NCI-H2171 treated with DMSO at 0.1 percent for 48 hours (cell line): Measurements from ENCODE around the gene ZC3H18.
A peak's percentile ranks its signal among the peaks of the same experiment; 100 is the strongest.
"Not testable (repeated sequence)": the region's sequence is repeated elsewhere in the genome, so short reads cannot be mapped to it uniquely, and the experiment has no call there.

Source experiments
- DNase-seq: peaks from one replicate; lab custom pipeline; 2025; lab: John Stamatoyannopoulos, UW

Gene ZC3H18

DNA sequence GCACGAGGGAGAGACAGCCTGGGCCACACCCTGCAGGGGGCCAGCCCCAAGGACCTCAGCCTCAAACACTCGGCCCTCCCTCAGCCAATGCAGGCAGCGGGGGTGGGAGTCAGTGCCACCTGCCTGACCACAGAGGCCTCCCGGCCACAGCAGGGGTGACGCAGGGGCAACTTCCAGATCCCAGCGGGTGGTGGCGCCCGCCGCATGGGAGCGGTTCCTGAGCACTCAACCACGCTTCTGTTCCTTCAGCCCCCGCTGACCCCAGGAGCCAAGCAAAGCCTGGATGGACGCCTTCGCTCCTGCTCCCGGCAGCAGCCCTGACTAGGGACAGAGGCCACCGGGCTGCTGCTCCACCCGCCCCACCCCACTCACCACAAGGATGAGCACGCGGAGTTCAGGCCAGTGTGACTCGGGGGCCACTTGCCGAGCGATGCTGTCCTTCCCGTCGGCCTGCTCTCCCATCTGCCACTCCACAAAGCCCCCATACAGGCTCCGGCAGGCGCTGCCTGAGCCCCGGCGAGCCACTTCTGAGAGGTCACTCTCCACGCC is 85.6 kb downstream of the ZC3H18 start:
- DNase-seq, result no peak

DNA sequence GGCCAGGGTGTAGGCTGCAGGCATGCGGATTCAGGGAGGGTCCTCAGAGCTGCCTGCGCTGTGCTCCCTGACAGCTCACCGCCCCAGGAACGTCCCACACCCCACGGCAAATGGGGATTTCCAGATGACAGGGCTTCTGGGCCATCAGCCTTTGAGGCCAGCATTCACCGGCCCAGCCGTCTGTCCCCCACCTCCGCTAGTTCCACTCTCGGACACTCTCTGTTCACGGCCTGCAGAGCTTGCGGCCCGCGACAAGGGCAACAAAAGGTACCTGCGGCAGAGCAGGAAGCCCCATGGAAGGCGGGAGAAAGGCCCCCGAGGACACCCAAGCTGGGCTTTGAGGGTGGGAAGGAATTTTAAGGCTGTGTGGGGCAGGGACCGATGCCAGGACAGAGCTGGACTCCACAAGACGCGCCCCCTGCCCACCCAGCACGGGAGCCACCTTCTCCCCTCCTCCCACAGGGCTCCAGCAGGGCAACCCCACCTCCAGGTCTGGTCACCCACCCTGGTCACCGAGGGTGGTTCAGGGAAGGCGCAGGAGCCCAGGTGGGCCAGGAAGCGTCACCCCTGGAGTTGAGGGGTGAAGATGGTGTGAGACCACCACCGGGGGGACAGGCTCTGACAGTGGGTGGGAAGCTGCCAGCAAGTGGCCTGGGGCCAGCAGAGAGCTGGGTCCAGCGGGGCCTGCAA is 86.2 kb downstream of the ZC3H18 start:
- DNase-seq, result no peak

DNA sequence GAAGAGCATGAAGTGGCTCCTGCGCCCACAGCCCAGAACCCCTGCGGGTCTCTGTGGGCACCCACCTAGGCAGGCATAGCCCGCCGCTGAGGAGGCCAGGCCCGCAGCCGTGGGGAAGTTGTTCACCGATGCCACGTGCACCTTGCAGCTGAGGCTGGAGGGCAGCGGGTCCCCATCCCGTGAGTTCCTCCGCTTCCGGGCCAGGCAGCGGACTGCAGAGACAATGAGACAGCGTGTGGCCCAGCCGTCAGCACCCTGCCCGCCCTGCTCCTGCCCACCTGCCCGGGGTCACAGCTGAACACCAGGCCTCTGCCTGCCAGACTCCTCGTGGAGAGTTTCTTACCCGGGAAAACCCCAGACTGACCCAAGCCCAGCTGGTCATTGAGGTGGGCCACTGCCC is 87.2 kb downstream of the ZC3H18 start:
- DNase-seq, result no peak

DNA sequence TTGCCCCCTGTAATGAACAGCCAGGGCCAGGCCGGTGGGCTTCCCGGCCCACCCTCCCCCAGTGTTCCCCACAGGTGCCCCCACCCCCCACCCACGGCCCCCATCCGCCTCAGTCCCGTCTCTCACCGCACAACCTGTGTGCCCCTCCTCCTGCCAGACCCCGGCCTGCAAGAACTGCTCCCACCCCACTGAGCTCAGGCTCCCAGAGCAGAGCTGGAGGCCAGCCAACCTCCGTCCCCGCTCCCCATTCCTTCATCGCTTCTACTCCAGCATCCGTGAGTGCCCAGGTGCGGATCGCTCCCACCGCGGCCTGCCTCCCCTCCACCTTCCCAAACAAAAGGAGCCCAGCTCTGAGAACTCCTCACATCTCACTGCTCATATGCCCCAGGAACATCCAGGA is 88.5 kb downstream of the ZC3H18 start:
- DNase-seq, result peak; percentile 40

DNA sequence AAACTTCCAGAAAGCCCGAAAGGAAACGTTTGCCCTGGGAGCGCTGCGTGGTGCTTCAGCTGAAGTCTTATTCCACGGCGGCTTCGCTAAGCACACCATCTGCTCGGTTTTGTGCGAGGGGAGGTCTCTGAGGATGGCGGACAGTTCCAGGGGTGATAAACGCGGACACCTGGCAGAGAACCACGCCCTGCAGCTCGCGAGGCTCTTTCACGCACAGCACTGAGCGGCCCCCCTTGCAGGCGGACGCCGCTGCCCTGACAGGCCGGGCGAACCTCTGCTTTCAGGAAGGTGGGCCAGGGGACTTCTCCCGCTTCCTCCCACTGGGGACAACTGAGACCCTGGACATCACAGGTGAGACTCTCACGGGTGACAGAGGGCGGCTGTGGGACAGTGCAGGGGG is 89.0 kb downstream of the ZC3H18 start:
- no peak for DNase-seq

- no peak for DNase-seq
These were observed 91.3 kb downstream of the ZC3H18 start for GRCh38 chr16:88661468-88661867.

DNA sequence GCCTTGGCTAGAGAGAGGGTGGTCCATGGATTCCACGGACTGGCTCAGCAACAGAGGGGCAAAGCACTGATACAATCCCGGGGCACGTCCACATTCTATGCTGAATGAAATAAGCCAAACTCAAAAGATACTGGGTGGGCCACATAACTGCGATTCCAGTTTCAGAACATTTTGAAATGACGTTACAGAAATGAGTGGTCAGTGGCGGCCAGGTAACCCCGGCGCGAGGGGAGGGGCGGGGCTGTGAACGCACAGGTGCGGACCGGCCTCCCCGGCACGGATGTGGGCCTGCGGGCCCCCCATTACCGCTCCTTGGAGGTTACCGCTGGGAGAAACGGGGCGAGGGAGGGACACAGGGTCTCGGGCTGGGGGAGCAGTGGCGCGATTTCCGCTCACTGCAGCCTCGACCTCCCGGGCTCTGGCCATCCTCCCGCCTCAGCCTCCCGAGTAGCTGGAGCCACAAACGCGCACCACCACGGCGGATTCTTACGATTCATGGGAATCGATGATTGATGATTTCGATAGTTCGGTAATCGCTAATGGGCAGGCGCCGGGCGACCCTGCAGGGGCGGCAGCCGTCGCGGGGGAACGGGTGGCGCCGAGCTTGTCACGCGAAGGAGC is 92.1 kb downstream of the ZC3H18 start:
- DNase-seq, result no peak

- DNase-seq, result peak; percentile 94
These were observed 92.8 kb downstream of the ZC3H18 start, which contains the start of gene MVD for GRCh38 chr16:88662843-88663606. MVD (minus strand) TSS chr16:88663091; CDS start chr16:88663080, 11 bp downstream.

DNA sequence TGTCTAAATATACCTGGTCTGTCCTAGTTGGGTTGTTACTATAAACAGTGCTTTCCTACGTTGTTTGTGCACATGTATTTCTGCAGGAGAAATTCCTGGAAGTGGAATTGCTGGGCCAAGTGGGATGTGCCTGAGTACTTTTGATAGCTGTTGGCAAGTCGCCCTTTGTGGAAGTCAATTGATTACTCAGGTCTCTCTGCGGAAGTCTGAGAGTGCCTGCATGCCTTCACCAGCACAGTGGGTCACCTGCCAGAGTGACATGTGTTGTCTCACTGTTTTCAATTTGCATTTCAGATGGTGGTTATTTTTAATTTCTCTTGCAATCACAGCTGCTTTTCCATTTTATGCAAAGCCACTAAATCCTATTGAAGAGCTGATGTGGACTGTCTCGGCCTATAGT is 94.9 kb downstream of the ZC3H18 start:
- no peak for DNase-seq

- DNase-seq, result no peak
These were observed 95.4 kb downstream of the ZC3H18 start for GRCh38 chr16:88665570-88665969.

DNA sequence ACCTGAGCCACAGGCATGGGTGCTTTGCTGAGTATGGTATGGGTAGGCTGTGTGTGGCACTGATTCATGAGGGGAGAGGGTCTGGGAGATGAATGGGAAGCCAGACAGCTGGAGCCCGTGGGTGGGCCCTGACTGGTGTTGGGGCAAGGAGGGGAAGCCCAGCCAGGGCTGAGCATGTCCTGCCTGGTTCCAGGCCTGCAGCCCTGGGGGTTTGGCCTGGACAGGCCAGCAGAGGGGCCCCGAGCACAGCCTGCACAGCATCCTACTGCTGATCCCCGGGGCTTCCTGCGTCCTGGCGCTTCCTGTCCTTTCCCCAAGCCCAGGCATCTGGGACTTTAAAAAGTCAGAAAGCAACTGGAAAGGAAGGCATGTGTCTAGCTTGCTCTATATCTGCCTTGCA is 97.3 kb downstream of the ZC3H18 start:
- DNase-seq, result no peak

DNA sequence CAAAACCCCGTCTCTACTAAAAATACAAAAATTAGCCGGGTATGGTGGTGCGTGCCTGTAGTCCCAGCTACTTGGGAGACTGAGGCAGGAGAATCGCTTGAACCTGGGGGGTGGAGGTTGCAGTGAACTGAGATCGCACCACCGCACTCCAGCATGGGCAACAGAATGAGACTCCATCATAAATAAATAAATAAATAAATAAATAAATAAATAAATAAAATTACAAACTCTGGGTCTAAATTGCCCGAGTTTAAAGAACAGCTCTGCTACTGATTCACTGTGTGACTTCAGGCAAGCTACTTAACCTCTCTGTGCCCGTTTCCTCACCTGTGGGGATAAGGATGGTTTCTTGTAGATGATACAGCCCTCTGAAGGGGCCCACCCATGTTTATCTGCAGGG is 99.3 kb downstream of the ZC3H18 start:
- DNase-seq, result not testable (repeated sequence)

GRCh38 chr16:88669980-88670379 is 99.8 kb downstream of the ZC3H18 start:
- no peak for DNase-seq

- no peak for DNase-seq
These were observed 101.6 kb downstream of the ZC3H18 start for GRCh38 chr16:88671806-88672205.

DNA sequence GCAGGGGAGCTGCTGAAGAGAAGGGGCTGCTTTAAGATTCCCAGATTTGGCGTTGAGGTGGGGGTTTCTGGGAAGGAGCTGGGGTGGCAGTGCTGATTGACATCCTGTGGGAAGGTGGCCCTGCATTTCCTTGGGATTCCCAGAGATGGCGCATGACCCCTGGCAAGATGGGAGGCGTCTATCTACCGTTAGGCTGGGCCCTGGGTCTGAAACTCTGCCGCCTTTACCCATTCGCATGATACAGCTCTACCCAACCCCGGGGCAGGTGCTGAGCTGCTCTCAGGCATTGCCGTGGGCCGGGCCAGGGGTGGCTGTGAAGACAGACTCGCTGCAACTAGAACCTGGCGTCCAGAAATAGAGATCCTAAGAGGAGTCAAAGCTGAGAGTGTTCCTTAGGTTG is 102.6 kb downstream of the ZC3H18 start:
- DNase-seq, result no peak

DNA sequence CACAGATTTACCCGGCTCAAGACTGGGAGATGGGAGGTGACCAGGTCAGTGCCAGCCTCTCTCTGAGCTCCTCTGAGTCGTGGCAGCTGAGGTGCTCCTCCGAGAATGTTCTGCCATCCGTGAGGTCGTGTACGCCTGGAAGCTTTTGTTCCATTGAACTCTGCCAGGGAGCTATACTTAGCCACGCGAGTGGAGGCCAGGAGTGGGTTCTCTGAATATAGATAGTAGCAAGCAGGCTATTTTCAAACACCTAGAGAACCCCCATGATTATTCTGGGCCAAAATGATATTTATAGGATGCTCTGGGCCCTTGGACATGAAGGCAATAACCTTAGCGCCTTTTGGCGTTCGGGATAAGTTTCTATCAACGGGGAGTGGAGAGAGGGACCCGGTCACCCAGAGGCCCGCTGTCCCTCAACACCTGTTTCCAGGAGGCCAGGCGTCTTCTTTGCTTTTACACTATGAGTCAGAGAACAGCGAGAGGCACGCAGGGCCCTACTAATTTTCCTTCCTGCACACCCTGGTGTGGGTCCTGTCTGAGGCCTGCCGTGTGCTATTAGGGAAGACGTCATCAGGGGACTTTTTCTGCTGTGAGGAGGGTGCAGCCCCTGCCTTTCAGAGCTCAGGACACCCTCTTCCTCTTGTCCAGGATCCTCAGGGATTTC is 103.6 kb downstream of the ZC3H18 start:
- no peak for DNase-seq

DNA sequence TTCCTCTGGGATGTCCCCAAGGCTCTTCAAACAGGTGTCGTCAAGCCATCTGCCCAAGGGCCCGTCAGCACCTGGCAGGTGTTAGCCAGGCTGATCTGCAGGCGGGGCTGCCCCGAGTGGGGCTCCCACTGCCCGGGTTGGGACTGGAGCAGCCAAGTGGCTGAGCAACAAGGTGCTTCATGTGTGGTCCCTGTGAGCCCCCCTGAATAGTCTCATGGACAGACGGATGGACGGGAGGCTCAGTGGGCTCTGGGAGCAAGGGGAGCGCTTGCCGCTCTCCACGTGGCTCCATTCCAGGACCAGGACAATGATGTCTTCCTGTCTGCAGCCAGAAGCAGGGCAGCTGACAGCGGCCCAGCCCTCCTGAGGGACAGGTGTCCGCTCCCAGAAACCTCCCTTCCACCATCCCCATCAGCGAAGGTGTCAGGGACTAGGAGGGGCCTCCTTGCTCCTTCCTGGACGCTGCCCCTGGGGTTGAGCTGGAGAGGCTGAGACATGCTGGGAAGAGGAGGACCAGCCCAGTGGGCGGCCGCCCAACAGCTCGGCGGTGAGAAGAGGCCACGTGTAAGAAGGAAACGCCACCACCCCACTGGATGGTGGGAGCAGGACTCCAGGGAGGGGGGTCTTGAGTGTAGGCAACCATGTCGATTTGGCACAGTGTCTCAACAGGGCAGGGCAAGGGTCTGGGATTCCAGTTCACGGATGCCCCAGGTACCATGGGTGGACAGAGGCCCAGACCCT is 106.5 kb downstream of the ZC3H18 start:
- no peak for DNase-seq

DNA sequence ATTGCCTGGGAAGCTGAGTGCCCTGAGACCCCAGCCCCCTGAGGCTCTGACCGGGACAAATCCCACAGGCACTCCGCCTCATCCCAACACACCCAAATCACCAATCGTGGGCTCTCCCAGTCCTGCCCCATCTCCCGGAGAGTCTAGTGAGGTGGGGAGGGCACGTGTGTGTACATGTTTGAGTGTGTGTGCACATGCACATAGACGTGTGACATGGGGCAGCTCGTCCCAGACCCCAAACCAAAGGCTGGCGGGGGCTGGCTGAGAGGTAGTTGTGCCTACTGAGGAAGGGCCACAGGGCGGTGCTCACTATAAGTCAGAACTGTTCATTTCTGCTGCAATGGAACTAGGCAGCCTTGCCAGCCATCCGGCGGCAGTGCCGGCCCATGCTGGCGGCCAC is 107.5 kb downstream of the ZC3H18 start:
- DNase-seq, result no peak

DNA sequence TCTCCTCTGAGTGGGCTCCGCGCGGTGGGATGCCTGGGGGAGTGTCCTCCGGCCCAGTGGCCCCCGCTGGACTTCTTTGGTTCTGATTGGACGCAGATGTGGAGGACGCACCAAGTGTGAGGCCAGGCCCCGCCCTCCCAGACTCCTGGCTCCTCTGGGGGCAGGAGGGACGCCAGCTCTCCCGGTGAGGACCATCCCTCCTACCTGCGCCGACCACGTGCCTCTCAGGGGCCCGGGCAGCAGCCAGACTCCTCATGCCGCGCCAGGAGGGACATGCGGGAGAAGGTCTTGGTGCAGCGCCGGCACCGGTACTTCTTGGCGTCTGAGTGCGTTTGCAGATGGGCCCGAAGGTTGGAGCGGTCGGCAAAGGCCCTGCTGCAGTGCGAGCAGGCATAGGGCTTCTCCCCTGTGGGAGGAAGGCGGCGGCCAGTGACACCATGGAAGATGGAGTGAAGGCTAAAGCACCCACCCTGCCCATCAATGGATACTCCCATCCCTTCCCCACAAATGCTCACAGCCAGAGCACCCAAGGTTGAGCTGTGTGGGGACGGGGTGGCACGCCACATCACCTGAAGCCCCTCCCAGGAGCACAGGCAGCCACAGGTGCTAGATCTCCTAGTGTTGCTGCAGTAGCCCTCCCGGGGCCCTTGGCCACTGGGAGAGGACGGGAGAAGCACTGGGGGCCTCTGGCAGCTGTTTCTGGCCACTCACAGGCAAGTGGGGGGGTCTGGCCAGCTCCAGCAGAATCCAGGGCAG is 108.2 kb downstream of the ZC3H18 start:
- no peak for DNase-seq

- DNase-seq, result no peak
These were observed 110.4 kb downstream of the ZC3H18 start for GRCh38 chr16:88680554-88681083.
